ENCODE measurements around the gene ERCC2.

ERCC2 gene

DNA sequence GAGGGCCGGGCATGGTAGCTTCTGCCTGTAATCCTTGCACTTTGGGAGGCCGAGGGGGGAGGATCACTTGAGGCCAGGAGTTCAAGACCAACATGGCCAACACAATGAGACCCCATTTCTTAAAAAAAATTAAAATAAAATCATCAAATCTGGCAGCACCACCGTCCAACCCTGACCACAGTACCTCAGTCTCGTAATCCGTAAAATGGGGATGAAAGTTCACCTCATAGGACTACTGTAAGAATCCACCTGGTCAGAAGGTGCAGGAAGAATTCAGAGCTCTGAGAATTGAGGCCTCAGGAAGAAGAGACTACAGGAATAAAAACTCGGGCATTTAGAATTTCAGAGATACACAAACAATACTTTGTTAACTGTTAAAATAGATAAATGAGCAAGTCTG, 31.4 kb upstream of the ERCC2 start:
- no peak for DNase-seq (ENCODE audit: low read depth, low spot score)

DNA sequence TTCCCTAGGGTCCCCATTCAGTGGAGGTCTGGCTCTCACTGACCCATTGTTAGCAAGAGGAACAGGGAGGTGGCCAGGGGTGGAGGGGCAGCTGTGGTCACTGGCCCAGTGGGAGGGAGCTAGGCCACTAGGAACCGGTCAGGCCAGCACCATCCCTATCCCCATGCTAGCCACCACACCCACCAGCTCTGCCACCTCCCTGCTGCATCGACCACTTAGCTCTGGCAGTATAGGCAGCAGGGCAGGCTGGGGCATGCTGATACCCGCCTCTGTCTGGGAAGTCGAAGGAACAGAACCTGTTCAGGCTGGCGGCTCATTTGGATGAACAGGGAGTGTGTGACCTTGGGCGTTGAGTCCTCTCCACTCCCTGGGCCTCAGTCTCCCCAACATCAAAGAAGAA, 29.8 kb upstream of the ERCC2 start:
- DNase-seq (ENCODE audit: low read depth, low spot score) = no peak

DNA sequence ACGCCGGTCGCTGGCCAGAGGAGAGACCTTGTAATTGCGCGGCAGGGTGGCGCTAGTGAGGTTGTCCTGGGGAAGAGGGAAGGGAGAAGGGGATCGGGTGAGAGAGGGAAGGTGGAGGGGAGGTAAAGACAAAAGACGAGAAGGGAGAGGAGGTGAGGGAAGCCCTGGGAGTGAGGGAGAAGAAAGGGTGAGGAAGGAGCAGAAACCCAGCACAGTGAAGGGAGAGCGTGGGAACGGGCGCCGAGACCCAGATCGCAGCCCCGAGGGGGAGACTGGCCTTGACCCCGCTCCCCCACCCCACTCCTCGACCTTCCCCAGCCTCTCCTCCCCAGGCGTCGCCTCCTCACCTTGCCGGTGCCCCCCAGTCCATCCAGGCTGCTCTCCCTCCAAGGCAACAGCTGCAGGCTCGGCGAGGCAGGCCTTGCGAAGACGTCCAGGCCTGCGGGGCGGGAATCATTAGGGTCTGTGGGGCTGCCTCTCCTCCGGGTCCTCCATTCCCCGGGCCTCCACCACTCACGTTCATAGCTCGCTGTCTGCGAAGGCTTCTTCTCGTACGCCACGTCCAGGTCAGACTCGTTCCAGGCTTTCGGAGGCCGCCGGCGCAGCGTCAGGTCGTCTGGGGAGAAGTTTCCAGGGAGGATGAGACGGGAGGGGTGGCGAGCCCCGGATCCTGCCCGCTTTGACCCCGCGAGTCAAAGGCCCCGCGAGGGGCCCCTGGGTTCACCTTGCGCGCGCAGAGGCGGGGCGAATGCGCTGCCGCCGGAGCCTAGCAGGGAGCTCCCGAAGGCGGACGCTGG, 25.6 kb upstream of the ERCC2 start:
- no peak for DNase-seq (ENCODE audit: low read depth, low spot score)

DNA sequence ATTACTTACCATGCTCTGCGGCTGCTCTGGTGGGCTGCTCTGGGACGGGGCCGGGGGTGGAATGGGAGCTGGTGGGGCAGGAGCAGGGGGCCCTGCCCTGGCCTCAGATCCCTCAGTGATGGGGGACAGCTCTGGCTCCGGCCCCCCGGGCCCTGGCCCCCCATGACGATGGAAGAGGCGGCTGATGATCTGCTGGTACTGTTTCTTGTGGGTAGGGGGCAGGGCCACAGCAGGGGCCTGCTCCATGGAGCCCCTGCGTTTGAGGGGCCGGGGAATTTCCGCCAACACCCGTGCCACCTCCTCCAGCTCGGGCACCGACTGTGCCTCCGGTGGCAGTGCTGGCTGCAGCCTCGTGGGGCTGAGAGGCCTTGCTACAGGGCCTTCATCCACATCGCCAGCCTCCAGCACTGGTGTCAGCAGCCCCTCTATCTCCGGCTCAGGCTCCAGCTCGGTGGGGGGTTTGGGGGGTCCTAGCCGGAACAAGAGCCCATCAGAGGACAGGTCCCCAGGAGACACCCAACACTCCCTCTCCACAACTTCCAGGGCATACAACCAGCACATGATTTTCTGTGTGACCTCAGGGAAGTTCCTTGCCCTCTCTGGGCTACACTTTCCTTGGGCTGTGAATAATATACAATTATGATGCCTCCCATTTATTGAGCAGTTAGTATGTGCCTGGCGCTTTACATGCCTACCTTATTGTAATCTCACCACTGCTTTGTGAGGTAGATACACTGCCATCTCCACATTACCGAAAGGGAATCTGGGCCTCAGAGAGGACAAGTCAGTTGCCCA, 21.7 kb upstream of the ERCC2 start:
- DNase-seq (ENCODE audit: low read depth, low spot score) = no peak

DNA sequence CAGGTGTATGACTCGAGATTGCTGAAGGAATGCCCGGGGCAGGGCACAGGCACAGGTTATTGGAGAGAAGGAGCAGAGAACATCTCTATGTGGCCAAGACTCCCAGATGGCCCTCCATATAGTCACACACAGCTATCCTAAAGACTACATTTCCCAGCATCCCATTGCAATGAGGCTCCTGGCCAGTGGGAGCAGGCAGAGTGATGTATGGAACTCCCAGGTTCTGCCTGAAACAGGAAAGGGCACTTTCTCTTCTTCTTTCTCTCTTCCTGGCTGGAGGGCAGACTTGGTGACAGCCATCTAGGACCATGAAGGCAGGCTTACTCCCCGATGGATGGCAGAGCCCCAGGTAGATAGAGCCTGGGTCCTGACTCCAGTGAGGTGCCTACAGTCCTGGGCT, 21.0 kb upstream of the ERCC2 start:
- DNase-seq (ENCODE audit: low read depth, low spot score) = no peak

DNA sequence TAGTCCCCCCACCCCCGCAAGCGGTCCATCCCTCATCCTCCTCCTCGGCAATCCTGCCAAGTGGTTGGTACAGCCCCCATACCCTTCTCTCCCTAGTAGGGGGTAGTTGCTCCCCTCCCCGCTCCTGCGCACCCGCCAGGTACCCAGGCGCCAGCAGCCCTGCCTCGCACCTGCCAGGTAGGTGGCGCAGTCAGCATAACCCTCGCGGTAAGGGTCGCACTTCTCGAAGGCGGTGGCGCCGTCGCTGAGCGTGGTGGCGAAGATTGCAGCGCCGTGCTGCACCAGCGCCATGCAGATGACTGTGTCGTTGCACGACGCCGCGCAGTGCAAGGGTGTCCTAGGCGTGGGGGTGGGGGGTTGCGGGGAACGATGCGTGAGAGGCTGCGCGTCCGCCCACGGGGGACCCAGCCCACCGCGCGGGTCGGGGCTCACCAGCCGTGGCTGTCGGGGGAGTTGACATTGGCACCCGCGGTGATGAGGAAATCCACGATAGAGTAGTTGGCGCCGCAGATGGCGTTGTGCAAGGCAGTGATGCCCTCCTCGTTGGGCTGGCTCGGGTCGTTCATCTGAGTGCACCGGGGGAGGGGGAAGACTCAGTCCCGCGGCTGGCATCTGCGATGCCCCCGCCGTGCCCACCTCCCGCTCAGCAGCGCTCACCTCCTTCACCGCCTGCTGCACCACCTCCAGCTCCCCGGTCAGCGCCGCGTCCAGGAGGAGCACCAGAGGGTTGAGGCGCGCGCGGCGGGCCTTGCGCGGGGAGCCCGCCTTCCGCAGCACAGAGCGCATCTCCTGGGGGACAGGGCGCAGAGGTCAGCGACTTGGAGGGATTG, 15.2 kb upstream of the ERCC2 start:
- no peak for DNase-seq (ENCODE audit: low read depth, low spot score)

DNA sequence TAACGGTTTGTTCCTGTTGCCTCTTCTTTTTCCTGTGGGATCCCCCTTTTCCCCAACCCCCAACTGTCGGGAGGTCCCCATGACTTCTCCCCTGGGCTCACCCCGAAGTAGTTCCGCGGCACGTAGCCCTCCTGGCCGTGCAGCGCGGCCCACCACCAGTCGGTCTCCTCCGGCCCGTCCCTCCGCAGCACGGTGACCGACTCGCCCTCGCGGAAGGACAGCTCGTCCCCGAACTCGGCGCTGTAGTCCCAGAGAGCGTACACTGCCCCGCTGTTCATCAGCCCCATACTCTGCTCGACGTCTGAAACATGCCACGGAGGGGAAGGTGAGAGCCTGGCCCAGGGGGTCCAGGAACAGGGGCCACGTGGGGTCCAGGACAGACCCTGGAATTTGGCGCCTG, 12.1 kb upstream of the ERCC2 start:
- no peak for DNase-seq (ENCODE audit: low read depth, low spot score)

DNA sequence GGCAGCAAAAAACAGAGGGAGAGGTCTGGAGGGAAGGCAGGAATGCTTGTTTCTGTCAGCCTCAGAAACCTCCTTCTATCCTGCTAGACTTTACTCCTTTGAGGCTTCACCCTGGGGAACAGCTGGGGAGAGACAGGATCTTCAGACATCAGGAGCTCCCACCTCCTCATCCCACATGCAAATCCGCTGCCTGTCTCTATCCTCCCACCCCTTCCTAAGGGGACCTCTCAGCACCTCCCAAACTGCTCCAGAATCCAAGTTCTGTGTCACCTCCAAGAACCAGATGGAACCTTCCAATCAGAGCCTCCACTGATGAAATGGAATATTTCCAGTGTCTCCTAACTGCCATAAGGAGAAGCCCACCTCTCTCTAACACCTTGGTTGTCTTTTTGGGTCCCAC, 9.7 kb upstream of the ERCC2 start:
- DNase-seq (ENCODE audit: low read depth, low spot score) = no peak

DNA sequence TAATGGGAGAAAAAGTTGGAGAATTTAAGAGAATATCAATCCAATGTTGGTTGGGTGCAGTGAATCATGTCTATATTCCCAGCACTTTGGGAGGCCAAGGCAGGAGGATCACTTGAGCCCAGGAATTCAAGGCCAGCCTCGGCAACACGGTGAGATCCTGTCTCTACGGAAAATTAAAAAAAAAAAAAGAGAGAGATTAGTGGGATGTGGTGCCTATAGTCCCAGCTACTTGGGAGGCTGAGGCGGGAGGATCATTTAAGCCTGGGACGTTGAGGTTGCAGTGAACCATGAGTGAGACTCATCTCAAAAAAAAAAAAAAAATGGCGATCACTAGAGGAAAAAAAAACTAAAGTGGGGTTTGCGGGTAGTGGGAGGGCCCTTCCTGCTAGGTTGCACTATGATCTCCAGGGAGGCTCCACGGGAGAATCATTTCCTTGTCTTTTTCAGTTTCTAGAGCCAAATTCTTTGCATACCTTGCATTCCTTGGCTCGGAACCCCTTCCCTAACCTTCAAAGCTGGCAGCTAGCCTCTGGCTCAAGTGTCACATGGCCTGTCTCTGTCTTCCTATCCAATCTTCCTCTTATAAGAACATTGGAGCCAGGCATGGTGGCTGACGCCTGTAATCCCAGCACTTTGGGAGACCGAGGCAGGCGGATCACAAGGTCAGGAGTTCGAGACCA, 5.8 kb upstream of the ERCC2 start:
- DNase-seq (ENCODE audit: low read depth, low spot score) = no peak

DNA sequence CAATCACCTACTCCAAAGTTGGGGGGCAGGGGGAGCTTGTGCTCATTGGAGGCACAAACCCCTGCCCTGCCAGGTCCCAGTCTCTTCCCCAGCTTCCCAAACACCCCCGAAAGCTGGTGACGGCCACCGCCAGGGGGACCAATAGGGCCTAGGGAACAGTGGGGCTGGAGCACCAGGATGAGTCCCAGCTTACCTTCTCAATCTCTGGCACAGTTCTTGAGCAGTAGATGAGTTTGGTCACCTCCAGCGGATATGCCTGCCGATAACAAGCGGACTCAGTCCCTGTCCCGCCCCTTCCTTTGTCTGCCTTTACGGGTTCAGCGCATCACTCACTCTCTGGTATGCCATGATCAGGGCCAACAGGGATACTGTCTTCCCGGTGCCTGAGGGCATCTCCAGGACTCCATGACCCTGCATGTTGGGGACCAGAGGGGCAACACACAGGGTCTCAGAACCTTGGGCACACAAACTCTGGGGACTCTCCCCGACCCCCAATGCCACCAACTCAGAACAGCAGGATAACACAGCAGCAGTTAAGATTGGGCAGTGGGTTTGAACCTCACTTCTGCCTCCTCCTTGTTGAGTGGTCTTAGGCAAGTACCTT, 1.5 kb downstream of the ERCC2 start:
- DNase-seq (ENCODE audit: low read depth, low spot score) = no peak

DNA sequence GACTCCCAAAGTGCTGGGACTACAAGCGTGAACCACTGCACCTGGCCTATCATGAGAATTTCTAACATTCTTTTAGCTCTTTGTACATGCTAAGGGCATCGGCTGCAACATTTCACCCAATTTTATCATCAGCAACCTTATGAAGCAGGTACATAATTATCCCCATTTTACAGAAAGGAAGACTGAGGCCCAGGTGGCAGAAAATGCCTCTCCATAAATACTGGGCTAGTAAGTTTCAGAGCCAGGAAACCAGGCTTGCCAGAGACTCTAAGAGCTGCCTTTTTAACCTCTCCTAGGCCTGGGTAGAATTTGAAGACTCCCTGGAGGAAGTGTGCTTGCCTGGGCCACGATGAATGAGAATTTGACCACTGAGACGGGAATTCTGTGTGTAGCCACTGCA, 2.2 kb downstream of the ERCC2 start:
- no peak for DNase-seq (ENCODE audit: low read depth, low spot score)

DNA sequence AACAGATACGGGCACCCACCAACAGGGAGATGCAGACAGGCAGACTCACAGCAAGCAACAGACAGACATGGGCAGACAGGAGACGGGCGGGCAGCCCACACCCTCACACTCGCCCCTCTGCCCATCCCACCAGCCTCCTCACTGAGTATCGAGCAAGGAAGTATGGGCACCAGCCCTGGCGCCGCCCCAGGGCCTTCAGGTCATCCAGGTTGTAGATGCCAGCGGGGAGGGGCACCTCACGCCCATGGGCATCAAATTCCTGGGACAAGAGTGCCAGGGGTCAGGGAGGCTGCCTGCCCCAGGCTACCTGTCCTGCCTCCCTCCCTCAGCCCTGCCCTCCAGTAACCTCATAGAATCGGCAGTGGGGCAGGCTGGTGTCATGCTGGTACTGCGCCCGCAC, 5.7 kb downstream of the ERCC2 start:
- DNase-seq (ENCODE audit: low read depth, low spot score) = no peak

DNA sequence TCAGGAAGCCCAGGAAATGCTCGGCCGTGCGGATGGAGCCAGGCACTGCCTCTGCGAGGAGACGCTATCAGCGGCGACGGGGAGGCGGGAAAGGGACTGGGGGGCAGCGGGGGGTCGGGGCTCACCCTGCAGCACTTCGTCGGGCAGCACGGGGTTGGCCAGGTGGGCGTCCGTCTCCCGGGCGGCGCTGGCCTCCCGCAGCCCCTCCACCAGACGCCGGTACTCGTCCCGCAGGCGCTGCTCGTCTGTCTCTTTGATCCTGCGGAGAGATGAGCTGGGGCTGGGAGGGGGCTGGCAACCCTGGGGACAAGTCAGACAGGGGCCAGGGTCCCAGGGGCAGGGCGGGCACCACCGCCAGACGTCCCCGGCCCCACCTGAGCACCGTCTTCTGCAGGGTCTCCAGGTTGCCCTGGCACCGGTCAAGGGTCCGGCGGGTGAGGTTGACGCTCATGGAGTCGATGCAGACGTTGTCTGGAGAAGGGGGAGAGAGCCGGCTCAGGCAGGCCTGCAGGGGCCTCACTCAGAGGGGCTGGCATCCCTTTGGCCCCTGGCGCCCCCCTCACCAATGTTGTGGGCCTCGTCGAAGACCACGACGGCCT, 6.4 kb downstream of the ERCC2 start:
- no peak for DNase-seq (ENCODE audit: low read depth, low spot score)

DNA sequence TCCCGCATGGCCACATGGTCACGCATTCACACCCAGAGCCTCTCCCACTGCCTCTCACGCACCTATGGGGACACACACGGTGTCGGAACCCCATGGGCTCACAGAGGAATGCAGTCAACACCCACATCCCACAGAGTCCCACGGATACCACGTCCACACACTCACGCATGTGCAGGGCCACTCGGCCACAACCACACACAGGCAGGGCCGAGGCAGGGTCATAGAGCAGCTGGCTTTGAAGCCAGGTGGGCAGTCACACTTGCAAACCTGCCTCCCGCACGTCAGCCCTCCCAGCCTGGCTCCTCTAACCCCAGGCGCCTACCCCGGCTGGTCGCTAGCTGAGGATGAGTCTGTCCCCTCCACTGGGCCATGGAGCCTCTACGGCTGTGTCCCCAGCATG, 8.1 kb downstream of the ERCC2 start:
- DNase-seq (ENCODE audit: low read depth, low spot score) = no peak

DNA sequence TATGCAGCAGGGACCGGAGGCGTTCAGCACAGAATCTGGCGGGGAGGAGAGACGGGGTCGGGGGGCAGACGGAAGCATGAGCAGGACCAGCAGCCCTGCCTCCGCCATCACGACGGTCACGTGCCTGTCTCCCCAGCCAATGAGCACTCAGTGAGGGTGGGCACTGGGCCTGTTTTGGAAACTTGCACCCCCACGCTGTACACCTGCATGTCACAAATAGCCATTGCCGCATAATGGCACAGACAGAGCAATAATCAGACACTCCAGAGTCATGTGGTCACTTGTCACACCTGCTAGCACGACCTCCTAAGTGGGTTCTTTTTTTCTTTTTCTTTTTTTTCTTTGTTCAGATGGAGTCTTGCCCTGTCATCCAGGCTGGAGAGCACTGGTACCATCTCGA, 8.8 kb downstream of the ERCC2 start:
- no peak for DNase-seq (ENCODE audit: low read depth, low spot score)

DNA sequence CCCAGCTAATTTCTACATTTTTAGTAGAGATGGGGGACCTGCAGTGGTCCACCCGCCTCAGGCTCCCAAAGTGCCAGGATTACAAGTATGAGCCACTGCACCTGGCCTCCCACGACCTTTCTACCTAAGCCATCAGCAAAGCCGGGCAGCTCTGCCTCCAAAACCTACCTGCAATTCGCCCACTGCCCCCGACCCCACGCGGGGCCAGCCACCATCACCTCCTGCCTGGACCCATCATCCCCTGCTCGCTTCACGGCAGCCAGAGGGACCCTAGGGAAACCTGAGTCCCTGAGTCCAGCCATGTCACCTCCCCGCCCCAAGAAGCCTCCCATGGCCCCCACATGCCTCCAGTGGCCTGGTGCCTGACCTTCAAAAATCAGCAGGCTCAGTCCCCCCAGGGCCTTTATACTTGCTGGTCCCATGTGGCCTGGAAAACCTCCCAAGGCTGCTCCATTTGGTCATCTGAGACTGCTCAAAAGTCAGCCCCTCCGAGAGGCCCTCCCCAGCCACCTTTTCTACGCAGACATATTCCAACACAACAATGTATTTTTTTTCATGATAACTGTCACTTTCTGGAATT, 12.1 kb downstream of the ERCC2 start:
- DNase-seq (ENCODE audit: low read depth, low spot score) = no peak

DNA sequence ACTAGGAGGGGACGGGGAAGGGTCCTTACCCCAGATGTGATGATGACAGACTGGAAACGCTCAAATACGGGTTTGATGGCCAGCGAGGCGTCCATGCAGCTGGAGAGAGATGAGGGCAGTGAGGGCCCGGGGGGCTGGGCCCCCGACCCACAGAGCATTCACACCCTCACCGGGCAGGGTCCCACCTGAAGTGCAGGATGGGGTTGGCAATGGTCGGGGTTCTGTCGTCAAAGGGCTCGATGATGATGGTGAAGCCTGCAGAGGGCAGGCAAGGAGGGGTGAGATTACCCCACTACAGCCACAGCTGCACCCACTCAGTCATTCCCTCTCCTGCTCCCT, 13.0 kb downstream of the ERCC2 start:
- DNase-seq (ENCODE audit: low read depth, low spot score) = no peak

DNA sequence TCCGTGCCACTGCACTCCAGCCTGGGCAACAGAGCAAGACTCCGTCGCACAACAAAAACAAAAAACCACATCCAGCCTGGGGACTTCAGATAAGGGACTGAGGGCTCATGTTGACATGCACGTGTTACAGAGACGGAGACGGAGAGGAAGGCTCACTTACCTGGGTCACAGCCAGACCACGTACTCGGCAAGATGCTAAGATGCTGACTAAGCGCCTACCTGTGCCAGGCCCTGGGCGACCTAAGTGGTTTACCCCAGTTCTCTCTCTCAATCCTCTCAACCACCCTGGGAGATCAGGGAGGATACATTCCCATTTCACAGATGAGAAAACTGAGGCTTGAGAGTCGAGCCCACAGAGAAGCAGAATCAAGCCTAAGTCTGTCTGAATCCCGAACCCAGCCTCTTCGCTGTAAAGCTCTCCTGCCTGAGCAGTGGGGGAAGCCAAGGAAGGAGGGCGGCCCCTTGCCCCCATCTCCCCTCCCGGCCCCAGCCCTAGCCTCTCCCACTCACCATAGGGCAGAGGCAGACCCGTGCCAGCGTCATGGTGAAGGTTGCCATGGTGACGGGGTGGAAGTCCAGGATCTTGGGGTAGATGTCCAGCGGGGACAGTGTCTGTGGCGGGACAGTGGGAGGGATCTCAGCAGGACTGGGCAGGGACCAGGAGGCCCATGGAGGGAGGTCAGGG, 13.5 kb downstream of the ERCC2 start:
- no peak for DNase-seq (ENCODE audit: low read depth, low spot score)

DNA sequence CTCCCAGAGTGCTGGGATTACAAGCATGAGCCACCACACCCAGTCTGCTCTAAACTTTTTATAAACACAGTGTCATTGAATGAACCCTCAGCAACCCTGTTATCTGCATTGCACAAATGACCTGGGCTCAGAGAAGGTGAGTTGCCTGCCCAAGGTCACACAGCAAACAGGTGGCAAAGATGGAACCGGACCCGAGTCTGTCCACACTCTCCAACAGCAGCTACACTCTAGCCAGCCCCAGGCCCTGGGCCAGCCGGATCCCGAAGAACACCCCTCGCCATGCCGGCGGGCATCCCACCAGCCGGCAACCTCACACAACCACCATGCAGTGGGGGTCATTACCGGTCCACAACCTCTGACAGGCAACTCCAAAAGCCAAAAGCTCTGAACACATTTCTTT, 14.5 kb downstream of the ERCC2 start:
- DNase-seq (ENCODE audit: low read depth, low spot score) = no peak

DNA sequence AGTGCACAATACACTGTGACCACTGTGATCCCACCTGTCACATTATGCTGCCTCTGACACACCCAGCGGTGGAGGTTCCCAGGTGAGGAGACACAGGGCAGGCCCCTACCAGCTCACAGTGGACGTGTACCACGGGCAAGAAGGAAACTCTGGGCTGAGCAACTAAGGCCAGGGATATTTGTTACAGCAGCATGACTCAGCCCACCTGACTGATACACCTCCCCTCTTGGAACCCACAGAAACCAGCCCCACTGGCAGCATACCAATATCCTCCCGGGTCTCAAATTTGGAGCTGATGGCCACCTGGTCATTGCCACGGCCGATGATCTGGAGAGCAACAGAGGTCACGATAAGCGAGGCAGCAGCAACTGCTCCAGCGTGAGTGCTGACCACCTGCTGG, 15.0 kb downstream of the ERCC2 start:
- no peak for DNase-seq (ENCODE audit: low read depth, low spot score)
